Smooth muscle cell (in vitro differentiated cells): ENCODE measurements around the gene TTC7B. TPM values are rescaled to one million over a fixed set of nuclear protein-coding genes. Genes with fewer than 3 reads are reported as not detected.

Experiments used
- DNase-seq: peaks from one replicate; lab custom pipeline; 2025; ENCODE audit not compliant: unreplicated experiment; lab: John Stamatoyannopoulos, UW
- H2AFZ ChIP-seq: fragments of 200-600 bp; sonication (generic); 2 replicates; pipeline ENCODE4 v1.6.0; 2016; ENCODE audit warnings: antibody characterized with exemption, low read depth, mild to moderate bottlenecking
- H3F3A ChIP-seq: fragments of 200-600 bp; sonication (generic); 2 replicates; pipeline ENCODE4 v1.6.0; 2017; ENCODE audit warnings: antibody characterized with exemption, low read depth
- H3K27ac ChIP-seq: fragments of 200-600 bp; sonication (generic); 2 replicates; pipeline ENCODE4 v1.5.1; 2016; ENCODE audit warnings: low read depth, mild to moderate bottlenecking
- H3K27me3 ChIP-seq: fragments of 200-600 bp; sonication (generic); 2 replicates; pipeline ENCODE4 v1.6.1; 2016; ENCODE audit warnings: low read depth, mild to moderate bottlenecking
- H3K36me3 ChIP-seq: fragments of 200-600 bp; sonication (generic); 2 replicates; pipeline ENCODE4 v1.5.1; 2016; ENCODE audit warnings: low read depth
- H3K4me1 ChIP-seq: fragments of 200-600 bp; sonication (generic); 2 replicates; pipeline ENCODE4 v1.5.1; 2016; ENCODE audit warnings: low read depth
- H3K4me2 ChIP-seq: fragments of 200-600 bp; sonication (generic); 2 replicates; pipeline ENCODE4 v1.6.0; 2016; ENCODE audit warnings: mild to moderate bottlenecking
- H3K4me3 ChIP-seq: fragments of 200-600 bp; sonication (generic); 2 replicates; pipeline ENCODE4 v1.5.1; 2016; ENCODE audit warnings: mild to moderate bottlenecking
- H3K79me2 ChIP-seq: fragments of 200-600 bp; sonication (generic); 2 replicates; pipeline ENCODE4 v1.6.0; 2016; ENCODE audit warnings: low read depth, mild to moderate bottlenecking
- H3K9ac ChIP-seq: fragments of 200-600 bp; sonication (generic); 2 replicates; pipeline ENCODE4 v1.6.0; 2016; ENCODE audit warnings: low read depth
- H3K9me3 ChIP-seq: fragments of 200-600 bp; sonication (generic); replicated peaks from 2 replicates; pipeline ENCODE4 v1.5.1; 2016; ENCODE audit warnings: low read depth
- H4K20me1 ChIP-seq: fragments of 200-600 bp; sonication (generic); 2 replicates; pipeline ENCODE4 v1.6.0; 2016; ENCODE audit warnings: low read depth
- CTCF ChIP-seq: fragments of 200-600 bp; sonication (generic); IDR thresholded peaks from 2 replicates; pipeline ENCODE4 v1.5.1; 2017; ENCODE audit warnings: borderline replicate concordance, mild to moderate bottlenecking, antibody characterized with exemption; ENCODE audit not compliant: insufficient read depth, poor library complexity, severe bottlenecking
- WGBS: methylation state at CpG from one replicate; pipeline ENCODE4 v1.1.7; 2016; ENCODE audit warnings: low lambda C conversion rate; 5-methylcytosine and 5-hydroxymethylcytosine counted together
- polyA plus RNA-seq: library from polyadenylated mRNA; unstranded; fragments of >200 nt; fragmentation: Nextera tagmentation; extraction: Ambion mirVana; gene quantifications from 2 replicates; pipeline ENCODE4 v1.2.1, GENCODE V29; 2016
- total RNA-seq: library from RNA; depleted of rRNA; stranded (reverse); fragments of >200 nt; gene quantifications from 2 replicates; pipeline ENCODE4 v1.2.3, GENCODE V29; 2014

TTC7B gene
- total and polyA plus RNA-seq, 2 experiments from 2014 or later = 22.1 to 54.1 TPM

- TF ChIP-seq CTCF = no peak
- Histone ChIP-seq H3F3A (no peaks in the 10 kb centered on the region), H3K4me1 (no peaks in the 10 kb centered on the region)
These were observed 276.8 kb downstream of the TTC7B start for GRCh38 chr14:90539496-90539775.

GRCh38 chr14:90538716-90539495, 277.3 kb downstream of the TTC7B start:
- H3K4me1 ChIP-seq = no peaks in the 10 kb centered on the region
- no peak overlapping the region for H3K27ac ChIP-seq
- no peaks in the 10 kb centered on the region for H3K79me2 ChIP-seq
- TF ChIP-seq CTCF = no peak
- no peak overlapping the region for H2AFZ ChIP-seq
- H3K4me2 ChIP-seq = no peak overlapping the region
- no peaks in the 10 kb centered on the region for H3K9me3 ChIP-seq
- no peaks in the 10 kb centered on the region for H3F3A ChIP-seq
- over 99% methylated on average over 10 of the region's 13 CpGs for WGBS
- no peaks in the 10 kb centered on the region for H3K27me3 ChIP-seq
- H3K36me3 ChIP-seq = no peaks in the 10 kb centered on the region
- no peaks in the 10 kb centered on the region for H4K20me1 ChIP-seq
- H3K4me3 ChIP-seq = no peak overlapping the region
- no peak for DNase-seq
- no peak overlapping the region for H3K9ac ChIP-seq

More at GRCh38 chr14:90539496-90539775, 276.8 kb downstream of the TTC7B start:
- Histone ChIP-seq H3K27me3 (no peaks in the 10 kb centered on the region), H4K20me1 (no peaks in the 10 kb centered on the region), H2AFZ (no peak overlapping the region), H3K27ac (no peak overlapping the region), H3K9me3 (no peaks in the 10 kb centered on the region), H3K4me3 (no peak overlapping the region), H3K4me2 (no peak overlapping the region), H3K79me2 (no peaks in the 10 kb centered on the region), H3K9ac (no peak overlapping the region), H3K36me3 (no peaks in the 10 kb centered on the region)
- no peak for DNase-seq
- WGBS = 98% methylated on average over 3 of the region's 3 CpGs

GRCh38 chr14:90538095-90538494, 278.1 kb downstream of the TTC7B start:
- WGBS = 79% methylated on average over 10 of the region's 10 CpGs
- Histone ChIP-seq H3K36me3 (no peaks in the 10 kb centered on the region), H3K79me2 (no peaks in the 10 kb centered on the region)

More at GRCh38 chr14:90538095-90538494, 278.1 kb downstream of the TTC7B start:
- Histone ChIP-seq H3K4me2 (no peak overlapping the region), H3K27ac (no peak overlapping the region), H2AFZ (no peak overlapping the region), H3K4me3 (no peak overlapping the region), H4K20me1 (no peaks in the 10 kb centered on the region), H3K4me1 (no peaks in the 10 kb centered on the region), H3K9ac (no peak overlapping the region), H3F3A (no peaks in the 10 kb centered on the region), H3K27me3 (no peaks in the 10 kb centered on the region), H3K9me3 (no peaks in the 10 kb centered on the region)
- TF ChIP-seq CTCF = no peak
- no peak for DNase-seq
